ENCODE data around the gene FAHD1.

FAHD1 gene

DNA sequence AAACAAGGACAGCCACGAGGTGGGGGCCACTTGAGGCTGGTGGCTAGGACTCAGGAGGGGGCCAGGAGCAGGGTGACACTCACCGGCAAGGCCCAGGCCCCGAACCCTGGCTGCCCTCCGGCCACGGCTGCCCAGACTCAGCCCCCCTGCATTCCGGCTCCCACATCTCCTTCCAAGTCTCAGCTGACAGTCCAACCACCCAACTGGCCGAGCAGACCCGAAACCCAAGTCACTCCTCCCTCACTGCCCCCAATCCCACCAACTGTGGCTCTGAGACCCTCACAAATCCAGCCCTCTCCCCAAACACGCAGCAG is 9.8 kb upstream of the FAHD1 start:
- DNase-seq (ENCODE audit: low read depth): no peak

GRCh38 chr16:1817716-1818115 is 9.3 kb upstream of the FAHD1 start:
- DNase-seq (ENCODE audit: low read depth): no peak

DNA sequence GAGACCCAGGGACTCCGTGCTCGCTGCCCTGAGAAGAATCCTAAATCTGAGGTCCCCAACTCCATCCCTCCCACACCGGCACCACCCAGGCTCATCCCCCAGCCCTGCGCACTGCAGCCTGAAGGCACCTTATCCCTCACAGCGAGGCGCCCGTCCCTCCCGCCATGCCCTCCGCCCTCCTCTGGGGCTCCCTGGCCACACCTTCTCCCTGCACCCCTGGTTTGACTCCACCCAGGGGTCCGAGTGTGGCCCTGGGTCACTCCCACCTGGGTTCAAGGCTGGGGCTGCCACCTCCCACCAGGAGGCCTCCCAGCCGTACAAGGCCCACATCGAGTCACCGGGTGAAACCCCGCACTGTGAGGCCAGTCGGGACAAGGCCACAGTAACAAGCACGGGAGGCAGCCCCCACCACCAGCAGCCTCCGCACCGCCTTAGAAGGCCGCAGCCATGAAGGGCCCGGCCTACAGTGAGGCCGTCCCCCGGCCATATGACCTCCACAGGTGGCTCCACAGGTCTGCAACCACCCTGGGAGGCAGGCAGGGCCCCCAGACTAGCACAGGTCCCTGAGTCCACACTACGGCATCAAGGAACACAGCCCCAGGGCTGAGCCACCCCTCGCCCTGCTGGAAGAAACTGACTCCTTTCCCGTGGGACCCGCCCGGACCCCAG is 8.7 kb upstream of the FAHD1 start:
- no peak for DNase-seq (ENCODE audit: low read depth)

DNA sequence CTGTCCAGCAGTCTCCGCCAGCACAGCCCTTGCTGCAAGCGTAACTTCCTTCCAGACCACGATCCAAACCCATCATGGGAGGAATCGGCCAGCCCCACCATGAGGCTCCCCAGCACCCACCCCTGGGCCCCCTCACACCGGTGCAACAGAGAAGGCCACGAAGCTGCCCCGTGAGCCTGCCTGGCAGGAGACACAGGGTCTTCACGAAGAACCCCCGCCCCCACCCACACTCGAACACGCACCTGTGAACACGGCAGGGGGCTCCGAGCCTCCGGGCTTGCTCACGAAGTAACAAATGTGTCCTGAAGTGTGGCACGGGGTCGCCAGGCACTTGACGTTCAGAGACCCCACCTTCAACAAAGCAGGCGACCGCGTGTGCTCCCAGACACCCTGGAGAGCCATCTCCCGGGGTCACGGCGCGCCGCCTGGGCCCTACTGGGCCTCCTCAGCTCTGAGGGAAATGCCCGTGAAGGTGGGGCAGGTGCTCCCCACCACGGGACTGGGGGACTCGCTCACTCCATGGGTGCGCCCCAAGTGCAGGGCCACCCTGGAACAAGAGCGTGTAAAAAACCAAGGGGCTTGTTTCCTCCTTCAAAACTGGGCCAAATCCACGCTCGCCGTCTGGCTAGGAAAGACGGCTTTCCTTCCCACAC is 8.0 kb upstream of the FAHD1 start:
- DNase-seq (ENCODE audit: low read depth): no peak

GRCh38 chr16:1819611-1820010 is 7.4 kb upstream of the FAHD1 start:
- DNase-seq (ENCODE audit: low read depth): no peak

GRCh38 chr16:1820096-1820945 is 6.7 kb upstream of the FAHD1 start:
- no peak for DNase-seq (ENCODE audit: low read depth)

DNA sequence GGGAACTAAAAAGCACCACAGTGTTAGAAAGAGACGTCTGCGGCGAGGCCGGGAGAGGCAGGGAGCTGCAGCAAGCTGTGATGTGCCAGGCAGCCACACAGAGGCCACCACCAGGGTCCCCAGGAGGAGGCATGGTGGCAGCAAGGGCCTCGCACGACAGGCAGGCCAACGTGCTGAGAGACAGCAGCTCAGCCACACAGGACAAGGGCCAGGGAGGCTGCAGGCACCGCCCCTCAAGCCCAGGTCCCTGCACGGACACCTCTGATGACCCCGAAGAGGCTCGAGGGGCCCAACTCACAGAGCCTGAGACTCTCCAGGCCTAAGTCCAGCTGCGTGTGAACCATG is 6.1 kb upstream of the FAHD1 start:
- no peak for DNase-seq (ENCODE audit: low read depth)

DNA sequence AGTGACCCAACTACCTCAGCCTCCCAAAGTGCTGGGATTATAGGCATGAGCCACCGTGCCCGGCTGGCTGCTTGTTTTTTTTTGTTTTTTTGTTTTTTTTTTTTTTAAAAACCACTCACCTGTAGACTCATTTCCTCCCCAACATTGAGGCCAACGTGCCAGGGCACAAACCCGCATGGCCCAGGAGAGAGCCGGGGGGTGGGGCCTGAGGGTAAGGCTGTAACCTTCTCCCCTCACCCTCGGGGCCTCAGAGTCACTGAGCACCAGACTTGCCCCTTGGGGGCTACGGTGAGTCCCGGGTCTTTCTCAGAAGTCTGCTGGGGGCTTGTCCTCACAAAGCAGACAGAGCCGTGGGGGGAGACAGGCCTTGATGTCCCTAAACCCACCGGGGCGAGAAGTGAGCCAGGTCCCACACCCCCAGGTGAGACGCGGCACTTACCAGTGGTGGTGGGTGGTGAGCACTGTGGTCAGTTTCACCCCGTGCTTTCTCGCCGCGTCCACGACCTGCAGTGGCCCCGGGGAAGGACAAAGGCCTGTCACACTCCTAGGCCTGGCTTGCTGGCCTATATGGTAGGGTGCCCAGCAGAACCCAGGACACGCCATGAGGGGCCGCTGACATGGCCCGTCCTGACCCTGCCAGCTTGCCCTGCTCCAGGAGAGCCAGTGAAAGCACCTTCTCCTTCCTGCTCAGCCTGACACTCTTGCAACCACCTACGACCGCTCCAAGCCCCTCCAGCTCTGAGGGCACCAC is 5.0 kb upstream of the FAHD1 start:
- DNase-seq (ENCODE audit: low read depth): no peak

- DNase-seq (ENCODE audit: low read depth): no peak
Observed at GRCh38 chr16:1822801-1823200, 4.2 kb upstream of the FAHD1 start.

GRCh38 chr16:1823821-1824220 is 3.2 kb upstream of the FAHD1 start:
- peak; percentile 49 for DNase-seq (ENCODE audit: low read depth)

DNA sequence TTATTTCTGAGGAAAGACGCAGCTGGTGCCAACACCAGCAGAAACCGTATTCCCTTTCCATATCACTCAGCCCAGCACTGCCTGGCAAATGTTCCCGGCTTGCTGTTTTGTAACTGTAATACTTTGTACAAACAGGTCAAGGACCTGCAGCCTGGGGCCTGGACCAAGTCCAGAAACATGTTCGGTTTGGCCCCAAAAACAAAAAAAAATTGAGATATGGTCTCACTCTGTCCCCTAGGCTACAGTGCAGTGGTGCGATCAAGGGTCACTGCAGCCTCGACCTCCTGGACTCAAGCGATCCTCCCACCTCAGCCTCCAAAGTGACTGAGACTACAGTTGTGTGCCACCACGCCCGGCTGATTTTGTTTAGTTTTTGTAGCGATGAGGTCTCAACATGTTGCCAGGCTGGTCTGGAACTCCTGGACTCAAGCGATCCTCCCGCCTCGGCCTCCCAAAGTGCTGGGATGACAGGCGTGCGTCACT is 1.6 kb upstream of the FAHD1 start:
- no peak for DNase-seq (ENCODE audit: low read depth)

- DNase-seq (ENCODE audit: low read depth): no peak
Observed at GRCh38 chr16:1825864-1826690, 929 bp upstream of the FAHD1 start.

GRCh38 chr16:1828645-1829410 is 1.8 kb downstream of the FAHD1 start:
- DNase-seq (ENCODE audit: low read depth): no peak

DNA sequence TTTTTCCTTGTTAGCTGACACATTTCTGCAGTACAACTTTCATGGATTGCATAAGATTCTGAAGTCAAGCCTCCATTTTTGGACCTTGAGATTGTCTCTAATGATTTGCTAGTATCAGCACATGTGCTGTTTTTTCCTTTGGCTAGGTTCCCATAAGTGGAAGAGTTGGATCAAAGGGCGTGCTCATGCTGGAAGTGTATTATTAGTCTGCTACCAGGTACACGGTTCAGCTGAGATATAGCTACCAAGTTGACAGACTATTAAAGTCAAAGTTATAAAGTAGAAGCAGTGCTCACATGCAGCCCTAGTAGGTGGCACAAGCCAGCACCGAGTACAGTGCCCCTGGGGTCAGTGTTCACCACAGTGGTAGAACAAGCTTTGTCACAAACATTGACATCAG is 3.2 kb downstream of the FAHD1 start:
- DNase-seq (ENCODE audit: low read depth): no peak

DNA sequence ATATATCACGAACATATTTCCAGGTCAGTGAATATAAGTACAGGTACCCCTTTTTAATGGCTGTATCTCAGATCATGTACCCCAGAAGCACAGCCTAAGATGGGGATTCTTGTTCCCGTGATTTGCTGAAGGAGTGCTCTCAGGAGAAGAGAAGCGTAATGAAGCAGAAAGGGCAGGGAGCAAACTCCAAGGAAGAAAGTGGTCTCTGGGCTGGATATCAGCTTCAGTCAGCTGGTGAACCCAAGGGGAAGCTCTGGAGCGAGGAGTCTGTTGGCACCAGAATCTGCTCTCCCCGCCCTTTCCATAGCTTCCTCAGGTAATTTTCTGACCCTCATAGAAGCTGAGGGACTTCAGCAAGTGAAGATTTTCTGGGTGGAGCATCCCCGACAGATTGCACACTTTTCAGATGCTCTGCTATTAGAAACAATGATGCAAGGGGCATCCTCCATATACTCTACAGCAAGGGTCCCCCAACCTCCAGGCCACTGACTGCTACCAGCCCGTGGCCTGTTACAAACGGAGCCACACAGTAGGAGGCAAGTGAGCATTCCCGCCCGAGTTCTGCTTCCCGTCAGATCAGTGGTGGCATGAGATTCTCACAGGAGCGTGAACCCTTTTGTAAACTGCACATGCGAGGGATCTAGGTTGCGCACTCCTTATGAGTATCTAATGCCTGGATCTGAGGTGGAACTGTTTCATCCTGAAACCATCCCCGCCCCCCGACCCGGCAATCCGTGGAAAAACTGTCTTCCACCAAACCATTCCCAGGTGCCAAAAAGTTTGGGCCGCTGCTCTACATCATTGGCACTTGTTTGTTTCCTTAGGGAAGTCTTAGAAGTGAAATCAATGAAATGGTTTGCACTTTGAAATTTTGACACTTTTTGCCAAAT is 4.4 kb downstream of the FAHD1 start:
- DNase-seq (ENCODE audit: low read depth): no peak

DNA sequence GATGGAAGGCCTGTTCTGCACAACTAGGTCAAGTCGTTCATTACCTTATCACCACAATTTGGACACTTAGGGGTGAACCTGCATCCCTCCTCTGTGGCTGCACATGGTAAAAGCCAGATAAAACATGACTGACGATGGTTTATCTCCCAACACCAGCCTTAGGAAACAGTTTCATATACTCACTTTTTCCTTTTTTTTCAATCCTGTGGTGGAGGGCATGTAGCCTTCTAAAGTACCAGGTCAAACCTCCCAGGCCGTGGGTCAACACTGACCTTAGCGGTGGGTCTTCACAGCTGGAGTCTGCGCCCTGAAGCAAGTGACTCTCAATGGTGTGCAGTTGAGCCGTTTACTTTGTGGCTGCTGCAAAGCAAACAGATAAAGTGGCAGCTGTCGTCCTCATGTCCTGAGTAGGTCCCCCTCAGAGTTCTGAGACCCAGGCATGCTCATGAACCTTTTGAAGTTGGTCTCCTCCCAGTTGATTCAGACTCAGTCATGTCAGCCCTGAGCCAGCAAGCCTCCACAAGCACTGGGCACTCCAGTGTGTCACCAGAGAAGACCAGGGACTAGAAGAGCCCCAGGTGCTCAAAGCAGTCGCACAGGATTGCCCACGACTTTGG is 5.9 kb downstream of the FAHD1 start:
- no peak for DNase-seq (ENCODE audit: low read depth)

GRCh38 chr16:1834096-1834495 is 7.1 kb downstream of the FAHD1 start:
- no peak for DNase-seq (ENCODE audit: low read depth)

DNA sequence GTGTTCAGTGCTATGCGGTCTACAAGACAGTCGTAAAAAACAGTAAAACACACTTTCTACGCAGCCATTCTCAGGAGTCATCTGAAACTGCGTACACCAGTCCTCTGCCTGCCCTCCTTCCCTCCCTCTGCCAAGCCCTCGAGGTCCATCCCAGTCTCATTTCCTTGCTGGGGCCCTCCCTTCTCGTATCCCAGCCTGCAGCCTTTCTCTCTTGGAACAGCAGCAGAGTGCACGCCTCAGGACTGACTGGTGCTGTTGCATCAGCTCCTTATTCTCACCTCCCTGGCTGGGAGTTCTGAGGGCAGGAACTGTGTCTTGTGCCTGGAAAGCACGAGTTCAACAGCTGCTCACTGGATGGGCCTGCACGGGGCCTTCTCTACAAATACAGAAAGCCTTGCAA is 12.5 kb downstream of the FAHD1 start:
- peak; percentile 20 for DNase-seq (ENCODE audit: low read depth)

GRCh38 chr16:1845985-1846384 is 19.0 kb downstream of the FAHD1 start:
- DNase-seq (ENCODE audit: low read depth): peak; percentile 17

Data from amniotic epithelial cell (primary cell).